Gastroesophageal sphincter (tissue), 4 donors: Measurements from ENCODE around the gene CCL16. TPM values are rescaled to one million over a fixed set of nuclear protein-coding genes. Genes with fewer than 3 reads are reported as not detected.

Experiments used
- ATAC-seq: fragments of 150-250 bp; one replicate; pipeline ENCODE4 v1.9.1; 2016; ENCODE audit warnings: mild to moderate bottlenecking, moderate library complexity
- H3K27ac ChIP-seq, 4 donors: fragments of 200-600 bp; sonication (generic) in 3 of 4; 1 replicate in 3 of 4; 2 replicates in 1 of 4; pipeline ENCODE4 v1.5.1; 2016 to 2019
- H3K27me3 ChIP-seq: fragments of 200-600 bp; sonication (generic); one replicate; pipeline ENCODE4 v1.5.1; 2019
- H3K36me3 ChIP-seq, 2 donors: fragments of 200-600 bp; sonication (generic); one replicate each; pipeline ENCODE4 v1.5.1; 2019; ENCODE audit warnings: control low read depth in 1 of 2
- H3K4me1 ChIP-seq, 3 donors: fragments of 200-600 bp; sonication (generic); 1 replicate in 2 of 3; 2 replicates in 1 of 3; pipeline ENCODE4 v1.5.1; 2016 to 2019; ENCODE audit warnings: control low read depth in 2 of 3
- H3K4me3 ChIP-seq, 2 donors: fragments of 200-600 bp; sonication (generic); one replicate each; pipeline ENCODE4 v1.5.1; 2019; ENCODE audit warnings: mild to moderate bottlenecking in 1 of 2, moderate library complexity in 1 of 2
- H3K9me3 ChIP-seq, 3 donors: fragments of 200-600 bp; sonication (generic); one replicate each; pipeline ENCODE4 v1.5.1; 2017 to 2019; ENCODE audit warnings: control low read depth in 2 of 3
- EP300 ChIP-seq: sonication (generic); formaldehyde crosslinking; IDR thresholded peaks from one replicate; pipeline ENCODE4 v1.6.1; 2017; ENCODE audit warnings: antibody characterized with exemption, mild to moderate bottlenecking
- POLR2A ChIP-seq, 2 donors: fragments of 450-650 bp; IDR thresholded peaks; one replicate each; pipeline ENCODE4 v1.6.1; 2017; ENCODE audit warnings: antibody characterized with exemption in 2 of 2, mild to moderate bottlenecking in 2 of 2, moderate library complexity in 1 of 2
- POLR2AphosphoS5 ChIP-seq: sonication (generic); formaldehyde crosslinking; IDR thresholded peaks from one replicate; pipeline ENCODE4 v1.6.1; 2017; ENCODE audit warnings: antibody characterized with exemption
- WGBS, 2 donors: methylation state at CpG; one replicate each; pipeline ENCODE4 v1.1.5; 2018; ENCODE audit warnings: low coverage in 1 of 2; 5-methylcytosine and 5-hydroxymethylcytosine counted together
- total RNA-seq, 4 donors: library from RNA; depleted of rRNA; stranded (reverse); fragments of >200 nt; gene quantifications; one replicate each; pipeline ENCODE4 v1.1.0, GENCODE V29; 2016
- TF ChIP-seq, protein P1 (sequence below), 4 experiments: fragments of 200-600 bp in 2 of 4; fragments of 450-650 bp in 2 of 4; sonication (generic) in 1 of 4; IDR thresholded peaks; one replicate each; pipeline ENCODE4 v1.5.1; 2017 to 2019; ENCODE audit warnings: antibody characterized with exemption in 4 of 4, mild to moderate bottlenecking in 2 of 4, moderate library complexity in 2 of 4

CCL16 gene, protein sequence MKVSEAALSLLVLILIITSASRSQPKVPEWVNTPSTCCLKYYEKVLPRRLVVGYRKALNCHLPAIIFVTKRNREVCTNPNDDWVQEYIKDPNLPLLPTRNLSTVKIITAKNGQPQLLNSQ
- total RNA-seq = not detected

DNA sequence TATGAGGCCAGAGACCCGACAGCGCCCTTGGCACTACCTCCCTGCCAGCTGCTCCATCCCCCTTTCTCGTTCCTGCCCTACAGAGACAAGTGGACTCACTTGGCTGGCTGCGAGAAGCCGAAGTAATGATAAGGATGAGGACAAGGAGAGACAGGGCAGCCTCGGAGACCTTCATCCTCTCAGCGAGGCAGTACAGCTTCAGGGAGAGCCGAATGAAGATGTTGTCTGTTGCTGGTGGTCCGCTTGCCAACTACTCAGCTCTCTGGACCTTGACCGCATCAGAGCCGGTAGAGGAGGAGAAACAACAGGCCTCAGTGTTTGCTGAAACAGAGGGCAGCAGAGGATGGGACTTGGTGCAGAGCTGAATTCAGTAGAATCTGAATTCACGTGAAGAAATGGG, at the start of gene CCL16:
CCL16 (minus strand) TSS at position 252 of the 400 bp plus-strand sequence; CDS start at position 175, 77 bp downstream.
- Histone ChIP-seq H3K4me3 (no peak within 1 kb of the TSS), H3K36me3 (no peaks in the 10 kb centered on the region), H3K4me1 (no peaks in the 10 kb centered on the region), H3K27ac (no peak within 1 kb of the TSS), H3K27me3 (peaks cover 21% of the 10 kb centered on the region), H3K9me3 (no peaks in the 10 kb centered on the region)
- ATAC-seq = no peak
- 78 to 80% methylated on average over 2 to 5 of the region's 12 CpGs for WGBS, 2 donors
- TF ChIP-seq POLR2A (IDR thresholded peaks at IDR 0.05) (no peak), POLR2AphosphoS5 (no peak), EP300 (no peak)
- TF ChIP-seq, protein P1, sequence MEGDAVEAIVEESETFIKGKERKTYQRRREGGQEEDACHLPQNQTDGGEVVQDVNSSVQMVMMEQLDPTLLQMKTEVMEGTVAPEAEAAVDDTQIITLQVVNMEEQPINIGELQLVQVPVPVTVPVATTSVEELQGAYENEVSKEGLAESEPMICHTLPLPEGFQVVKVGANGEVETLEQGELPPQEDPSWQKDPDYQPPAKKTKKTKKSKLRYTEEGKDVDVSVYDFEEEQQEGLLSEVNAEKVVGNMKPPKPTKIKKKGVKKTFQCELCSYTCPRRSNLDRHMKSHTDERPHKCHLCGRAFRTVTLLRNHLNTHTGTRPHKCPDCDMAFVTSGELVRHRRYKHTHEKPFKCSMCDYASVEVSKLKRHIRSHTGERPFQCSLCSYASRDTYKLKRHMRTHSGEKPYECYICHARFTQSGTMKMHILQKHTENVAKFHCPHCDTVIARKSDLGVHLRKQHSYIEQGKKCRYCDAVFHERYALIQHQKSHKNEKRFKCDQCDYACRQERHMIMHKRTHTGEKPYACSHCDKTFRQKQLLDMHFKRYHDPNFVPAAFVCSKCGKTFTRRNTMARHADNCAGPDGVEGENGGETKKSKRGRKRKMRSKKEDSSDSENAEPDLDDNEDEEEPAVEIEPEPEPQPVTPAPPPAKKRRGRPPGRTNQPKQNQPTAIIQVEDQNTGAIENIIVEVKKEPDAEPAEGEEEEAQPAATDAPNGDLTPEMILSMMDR (IDR thresholded peaks at IDR 0.05) = no peak

- H3K27me3 ChIP-seq = peaks cover 13% of the 10 kb centered on the region
- 82 to 100% methylated on average over 1 of the region's 1 CpG for WGBS, 2 donors
- H3K4me3 ChIP-seq = no peak overlapping the region
- H3K9me3 ChIP-seq = no peaks in the 10 kb centered on the region
- ATAC-seq = no peak
- no peak overlapping the region for H3K27ac ChIP-seq
- TF ChIP-seq POLR2AphosphoS5 (no peak), EP300 (no peak), POLR2A (IDR thresholded peaks at IDR 0.05) (no peak)
- TF ChIP-seq, protein P1 (IDR thresholded peaks at IDR 0.05) = no peak
- H3K4me1 ChIP-seq = no peaks in the 10 kb centered on the region
- H3K36me3 ChIP-seq = no peaks in the 10 kb centered on the region
Observed at GRCh38 chr17:36030956-36031355, 49.7 kb upstream of the CCL16 start.

DNA sequence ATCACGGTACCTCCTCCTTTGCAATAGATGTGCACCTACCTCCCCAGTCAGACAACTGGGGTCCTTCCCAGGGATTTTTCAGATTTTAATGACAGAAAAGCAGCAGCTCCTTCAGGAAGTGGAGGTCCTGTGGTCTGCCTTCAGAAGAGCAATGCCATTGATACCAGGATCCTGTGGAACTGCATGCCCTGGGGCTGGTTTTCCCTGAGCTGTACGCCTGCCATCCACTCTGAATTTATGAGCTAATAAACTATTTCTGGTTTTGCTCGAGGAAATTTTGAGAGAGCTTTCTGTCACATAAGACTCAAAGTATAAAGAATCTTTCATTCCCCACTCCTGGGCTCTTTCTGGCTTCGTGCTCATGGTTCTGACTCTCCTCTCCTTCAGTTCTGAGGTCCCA, 46.5 kb upstream of the CCL16 start:
- no peak for ATAC-seq
- H3K4me3 ChIP-seq = no peak overlapping the region
- 45 to 52% methylated on average over 3 to 4 of the region's 4 CpGs for WGBS, 2 donors
- peaks cover 18% of the 10 kb centered on the region for H3K27me3 ChIP-seq
- no peaks in the 10 kb centered on the region for H3K36me3 ChIP-seq
- peaks cover 0 to 8% (median 0%) of the 10 kb centered on the region in 3 donors for H3K9me3 ChIP-seq
- no peaks in the 10 kb centered on the region for H3K4me1 ChIP-seq
- TF ChIP-seq POLR2AphosphoS5 = no peak
- no peak for TF ChIP-seq EP300
- TF ChIP-seq, protein P1 (IDR thresholded peaks at IDR 0.05) = no peak
- TF ChIP-seq POLR2A (IDR thresholded peaks at IDR 0.05) = no peak
- H3K27ac ChIP-seq = no peak overlapping the region

GRCh38 chr17:36024106-36024869, 43.0 kb upstream of the CCL16 start:
- H3K4me1 ChIP-seq = no peaks in the 10 kb centered on the region
- ATAC-seq = no peak
- 60 to 82% methylated on average over 2 to 6 of the region's 6 CpGs for WGBS, 2 donors
- H3K9me3 ChIP-seq = peaks cover 0 to 12% (median 0%) of the 10 kb centered on the region in 3 donors
- no peak overlapping the region for H3K4me3 ChIP-seq
- no peak overlapping the region for H3K27ac ChIP-seq
- peaks cover 16% of the 10 kb centered on the region for H3K27me3 ChIP-seq
- TF ChIP-seq EP300 (no peak), POLR2A (IDR thresholded peaks at IDR 0.05) (no peak), POLR2AphosphoS5 (no peak)
- TF ChIP-seq, protein P1 (IDR thresholded peaks at IDR 0.05) = no peak
- H3K36me3 ChIP-seq = no peaks in the 10 kb centered on the region

DNA sequence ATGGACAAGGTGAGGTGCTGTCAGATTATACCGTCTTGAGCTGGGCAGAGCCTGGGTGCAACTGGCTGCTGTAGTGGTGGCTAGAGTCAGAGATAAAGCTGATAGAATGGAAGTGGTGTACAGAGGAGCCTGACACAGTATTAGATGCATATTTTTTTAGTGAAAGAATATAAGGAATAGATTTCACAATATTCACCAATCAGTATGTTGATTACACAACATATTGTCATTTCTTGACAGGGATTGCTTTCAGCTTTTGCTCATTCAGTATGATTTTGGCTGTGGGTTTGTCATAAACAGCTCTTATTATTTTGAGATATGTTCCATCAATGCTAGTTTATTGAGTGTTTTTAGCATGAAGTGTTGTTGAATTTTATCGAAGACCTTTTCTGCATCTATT, 38.1 kb upstream of the CCL16 start:
- no peaks in the 10 kb centered on the region for H3K4me1 ChIP-seq
- no peak for ATAC-seq
- no peaks in the 10 kb centered on the region for H3K36me3 ChIP-seq
- H3K27me3 ChIP-seq = peaks cover 20% of the 10 kb centered on the region
- H3K27ac ChIP-seq = no peak overlapping the region
- TF ChIP-seq, protein P1 (IDR thresholded peaks at IDR 0.05) = no peak
- TF ChIP-seq POLR2A (IDR thresholded peaks at IDR 0.05) (no peak), POLR2AphosphoS5 (no peak), EP300 (no peak)
- H3K9me3 ChIP-seq = peaks cover 0 to 12% (median 0%) of the 10 kb centered on the region in 3 donors
- 67 to 78% methylated on average over 2 of the region's 2 CpGs for WGBS, 2 donors
- H3K4me3 ChIP-seq = no peak overlapping the region
